Measurements from ENCODE around the gene ODR4. TPM values are rescaled to one million over a fixed set of nuclear protein-coding genes. Genes with fewer than 3 reads are reported as not detected.

Gene ODR4
- total and polyA plus RNA-seq, 4 donors = 8.7 to 25.8 (median 13.9) TPM

GRCh38 chr1:186442651-186443375 is 67.2 kb downstream of the ODR4 start:
- H3K4me1 ChIP-seq (ENCODE audit: control insufficient read depth in 4 of 4, insufficient read depth in 4 of 4, low read length in 3 of 4) = no peaks in the 10 kb centered on the region
- H3K27me3 ChIP-seq (ENCODE audit: control insufficient read depth in 4 of 4, insufficient read depth in 4 of 4, low read length in 3 of 4) = no peaks in the 10 kb centered on the region
- TF ChIP-seq NR2F2 (IDR thresholded peaks at IDR 0.05) (no peak), ZBTB33 (IDR thresholded peaks at IDR 0.05) (no peak), GABPA (IDR thresholded peaks at IDR 0.05 in 1 of 2, conservative IDR thresholded peaks at IDR 0.05 in 1 of 2) (no peak), CTCF (IDR thresholded peaks at IDR 0.05; ENCODE audit: low read depth, low read length, missing input control) (no peak), SP1 (IDR thresholded peaks at IDR 0.05) (no peak), EGR1 (IDR thresholded peaks at IDR 0.05; ENCODE audit: low read depth in 2 of 2) (no peak), REST (IDR thresholded peaks at IDR 0.05) (no peak), MAX (IDR thresholded peaks at IDR 0.05) (no peak), HNF4A (conservative IDR thresholded peaks at IDR 0.05) (no peak), RXRA (IDR thresholded peaks at IDR 0.05) (no peak), HNF4G (IDR thresholded peaks at IDR 0.05) (no peak), TAF1 (conservative IDR thresholded peaks at IDR 0.05) (no peak), YY1 (IDR thresholded peaks at IDR 0.05) (no peak), FOXA1 (IDR thresholded peaks at IDR 0.05) (no peak), ATF3 (IDR thresholded peaks at IDR 0.05) (no peak), RAD21 (IDR thresholded peaks at IDR 0.05) (no peak), JUND (IDR thresholded peaks at IDR 0.05) (no peak), FOXA2 (IDR thresholded peaks at IDR 0.05) (no peak)
- DNase-seq (ENCODE audit: low spot score) = no peak
- 62% methylated on average over 1 of the region's 1 CpG for WGBS
- no peak overlapping the region for H3K9ac ChIP-seq (ENCODE audit: low read depth in 1 of 2, low read length in 2 of 2)
- H3K4me3 ChIP-seq (ENCODE audit: low read depth in 1 of 3, low read length in 3 of 3) = no peak overlapping the region
- no peak overlapping the region for H3K27ac ChIP-seq (ENCODE audit: low read depth in 1 of 2, low read length in 2 of 2)
- no peaks in the 10 kb centered on the region for H3K36me3 ChIP-seq (ENCODE audit: control insufficient read depth in 4 of 4, insufficient read depth in 3 of 4, low read depth in 1 of 4, low read length in 3 of 4)
- no peaks in the 10 kb centered on the region for H3K9me3 ChIP-seq (ENCODE audit: control insufficient read depth in 4 of 4, low read length in 3 of 4)

Data from liver (tissue), 9 donors.